Sciatic nerve (tissue), 2 donors: Measurements from ENCODE around the gene NOD2. TPM values are rescaled to one million over a fixed set of nuclear protein-coding genes. Genes with fewer than 3 reads are reported as not detected.

Experiments
- ATAC-seq: fragments of 200-7000 bp; cut with Tn5 transposase; one replicate; pipeline ENCODE4 v1.9.1; 2020; ENCODE audit warnings: mild to moderate bottlenecking, moderate library complexity
- DNase-seq: peaks from one replicate; pipeline ENCODE4 v3.0.0-alpha.2; 2020; ENCODE audit warnings: low spot score
- intact Hi-C: fragments of 100-400 bp; cut with DNase I; formaldehyde crosslinking; loops from one replicate; pipeline ENCODE4 v1.14.2; 2022
- total RNA-seq: library from RNA; stranded (reverse); fragmentation: NEBNext Ultra II Directional; extraction: Animal tissue kit (Norgen Biotek cat#: 25700); gene quantifications from one replicate; pipeline ENCODE4 v1.2.1, GENCODE V29; 2021
- donor health status: DM: no; HTN: no; CAD: no.
- donor health status: DM: no; HTN: no; CAD: no.

NOD2 gene
- total RNA-seq, 1 donor from 2014 or later, result 4.3 TPM

GRCh38 chr16:50705436-50706110 is 12.2 kb downstream of the NOD2 start:
- DNase-seq (no peak), ATAC-seq (no peak)
- intact Hi-C loops, result no loop called here

GRCh38 chr16:50706250-50706649 is 12.8 kb downstream of the NOD2 start:
- ATAC-seq (no peak), DNase-seq (no peak)
- intact Hi-C loops, result no loop called here

- peak; percentile 8 for ATAC-seq
Observed at GRCh38 chr16:50708373-50709060, 15.1 kb downstream of the NOD2 start.

GRCh38 chr16:50709061-50709684 is 15.8 kb downstream of the NOD2 start:
- ATAC-seq (peak; percentile 63), DNase-seq (no peak)
- intact Hi-C loops, result no loop called here

More at GRCh38 chr16:50708373-50709060, 15.1 kb downstream of the NOD2 start:
- DNase-seq, result no peak
- intact Hi-C loops, result no loop called here

- intact Hi-C loops, result no loop called here
- no peak for ATAC-seq
- DNase-seq, result no peak
Observed at GRCh38 chr16:50709980-50710379, 16.6 kb downstream of the NOD2 start.

- intact Hi-C loops, result no loop called here
- ATAC-seq, result no peak
- no peak for DNase-seq
Observed at GRCh38 chr16:50711040-50711439, 17.6 kb downstream of the NOD2 start.

GRCh38 chr16:50711862-50712559 is 18.6 kb downstream of the NOD2 start:
- DNase-seq (no peak), ATAC-seq (no peak)
- intact Hi-C loops, result no loop called here

GRCh38 chr16:50712560-50712898 is 19.1 kb downstream of the NOD2 start:
- ATAC-seq, result no peak
- intact Hi-C loops, result no loop called here
- no peak for DNase-seq

GRCh38 chr16:50712956-50713355 is 19.6 kb downstream of the NOD2 start:
- intact Hi-C loops, result no loop called here
- DNase-seq (no peak), ATAC-seq (no peak)

- intact Hi-C loops, result no loop called here
- DNase-seq, result no peak
- no peak for ATAC-seq
Observed at GRCh38 chr16:50717091-50717490, 23.7 kb downstream of the NOD2 start.

- DNase-seq (no peak), ATAC-seq (no peak)
- intact Hi-C loops, result no loop called here
Observed at GRCh38 chr16:50717494-50717893, 24.1 kb downstream of the NOD2 start.

- intact Hi-C loops, result no loop called here
- no peak for ATAC-seq
- no peak for DNase-seq
Observed at GRCh38 chr16:50718061-50718760, 24.8 kb downstream of the NOD2 start.

- DNase-seq (no peak), ATAC-seq (no peak)
- intact Hi-C loops, result no loop called here
Observed at GRCh38 chr16:50718761-50719400, 25.5 kb downstream of the NOD2 start.

GRCh38 chr16:50719401-50720337 is 26.3 kb downstream of the NOD2 start:
- ATAC-seq (no peak), DNase-seq (no peak)
- intact Hi-C loops, result no loop called here

GRCh38 chr16:50721549-50722404 is 28.4 kb downstream of the NOD2 start:
- ATAC-seq (no peak), DNase-seq (no peak)
- intact Hi-C loops, result no loop called here

GRCh38 chr16:50722405-50722737 is 29.0 kb downstream of the NOD2 start:
- ATAC-seq, result no peak
- intact Hi-C loops, result no loop called here
- no peak for DNase-seq

- DNase-seq (no peak), ATAC-seq (no peak)
- intact Hi-C loops, result no loop called here
Observed at GRCh38 chr16:50722960-50723359, 29.6 kb downstream of the NOD2 start.
